ENCODE results near the gene MIXL1. TPM values are rescaled to one million over a fixed set of nuclear protein-coding genes. Genes with fewer than 3 reads are reported as not detected.
"Not testable (repeated sequence)": the region's sequence is repeated elsewhere in the genome, so short reads cannot be mapped to it uniquely, and the experiment has no call there.

The MIXL1 gene
- total and polyA plus RNA-seq, 7 experiments from 2014 or later = not detected

DNA sequence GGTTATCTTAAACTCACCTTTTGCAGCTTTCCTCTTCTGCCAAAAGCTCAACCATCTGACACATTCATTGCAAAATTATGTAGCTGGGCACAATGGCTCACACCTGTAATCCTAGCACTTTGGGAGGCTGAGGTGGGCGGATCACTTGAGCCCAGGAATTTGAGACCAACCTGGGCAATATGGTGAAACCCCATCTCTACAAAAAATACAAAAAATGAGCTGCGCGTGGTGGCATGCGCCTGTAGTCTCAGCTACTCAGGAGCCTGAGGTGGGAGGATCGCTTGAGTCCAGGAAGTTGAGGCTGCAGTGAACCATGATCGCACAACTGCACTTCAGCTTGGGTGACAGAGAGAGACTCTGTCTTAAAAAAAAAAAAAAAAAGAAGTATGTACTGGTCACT is 20.8 kb upstream of the MIXL1 start:
- ATAC-seq = not testable (repeated sequence)

DNA sequence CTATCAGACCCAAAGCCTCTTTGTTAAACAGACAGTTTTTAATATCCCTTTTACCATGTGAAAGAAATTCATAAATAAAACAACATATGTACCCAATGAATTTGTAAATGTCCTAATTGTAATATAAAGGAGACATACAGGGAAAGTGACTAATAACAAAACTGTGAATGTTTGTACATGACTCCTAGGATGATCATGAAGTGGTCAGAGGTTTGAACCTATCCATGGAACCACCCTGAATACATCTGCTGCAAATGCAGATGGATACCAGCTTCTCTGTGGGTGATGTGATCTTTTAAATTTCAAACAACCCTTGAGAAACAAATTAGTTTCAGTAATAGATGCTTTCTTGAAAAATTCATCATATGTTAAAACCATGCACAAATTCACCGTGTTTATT is 20.2 kb upstream of the MIXL1 start:
- Histone ChIP-seq H3K4me3 (ENCODE audit: low read length) (no peak overlapping the region), H3K27ac (ENCODE audit: low read depth, low read length) (no peak overlapping the region), H3K9me3 (ENCODE audit: control insufficient read depth in 2 of 3, low read length in 3 of 3) (no peaks in the 10 kb centered on the region), H3K36me3 (ENCODE audit: control insufficient read depth in 2 of 3, insufficient read depth in 3 of 3, low read length in 3 of 3) (no peaks in the 10 kb centered on the region), H3K27me3 (ENCODE audit: control insufficient read depth in 2 of 2, insufficient read depth in 2 of 2, low read length in 2 of 2) (no peaks in the 10 kb centered on the region), H3K4me1 (ENCODE audit: control insufficient read depth in 2 of 2, insufficient read depth in 2 of 2, low read length in 2 of 2) (no peaks in the 10 kb centered on the region)
- Mint-ChIP-seq H3K4me1 (peaks cover 0 to 3% (median 0%) of the 10 kb centered on the region in 7 donors), H3K4me3 (no peak overlapping the region), H3K36me3 (no peaks in the 10 kb centered on the region), H3K27ac (no peak overlapping the region), H3K9me3 (peaks cover 0 to 2% (median 0%) of the 10 kb centered on the region in 11 donors), H3K27me3 (peaks cover 0 to 22% (median 4%) of the 10 kb centered on the region in 5 donors)
- ATAC-seq (no peak), DNase-seq (no peak)
- intact Hi-C loops (cut with micrococcal nuclease) = loop anchor here in 1 of 2 donors (2.0 kb wide), 1 partner anchor 130 kb away; no protein-coding TSS in a partner anchor
- POLR2A ChIA-PET = no interaction called here
- CTCF ChIA-PET = interaction anchor here (0.6 kb wide), 1 partner anchor 97 kb away, joined by 5 read pairs; no protein-coding TSS in a partner anchor

More for the DNA sequence above, 20.8 kb upstream of the MIXL1 start:
- H3K4me3 Mint-ChIP-seq; DNase-seq; H3K9me3 ChIP-seq (ENCODE audit: control insufficient read depth in 2 of 3, low read length in 3 of 3); H3K27me3 ChIP-seq (ENCODE audit: control insufficient read depth in 2 of 2, insufficient read depth in 2 of 2, low read length in 2 of 2); POLR2A ChIA-PET; H3K4me3 ChIP-seq (ENCODE audit: low read length); H3K9me3 Mint-ChIP-seq; H3K27ac Mint-ChIP-seq; H3K4me1 Mint-ChIP-seq; H3K36me3 ChIP-seq (ENCODE audit: control insufficient read depth in 2 of 3, insufficient read depth in 3 of 3, low read length in 3 of 3); H3K4me1 ChIP-seq (ENCODE audit: control insufficient read depth in 2 of 2, insufficient read depth in 2 of 2, low read length in 2 of 2); H3K27ac ChIP-seq (ENCODE audit: low read depth, low read length); H3K36me3 Mint-ChIP-seq: not testable (repeated sequence)
- H3K27me3 Mint-ChIP-seq = peaks cover 0 to 21% (median 4%) of the 10 kb centered on the region in 5 donors
- CTCF ChIA-PET = interaction anchor here (0.6 to 6.4 kb wide), 2 partner anchors 78 to 97 kb away, joined by 5 to 89 read pairs; no protein-coding TSS in a partner anchor
- intact Hi-C loops (cut with micrococcal nuclease) = loop anchor here in 1 of 2 donors (2.0 kb wide), 1 partner anchor 130 kb away; no protein-coding TSS in a partner anchor

DNA sequence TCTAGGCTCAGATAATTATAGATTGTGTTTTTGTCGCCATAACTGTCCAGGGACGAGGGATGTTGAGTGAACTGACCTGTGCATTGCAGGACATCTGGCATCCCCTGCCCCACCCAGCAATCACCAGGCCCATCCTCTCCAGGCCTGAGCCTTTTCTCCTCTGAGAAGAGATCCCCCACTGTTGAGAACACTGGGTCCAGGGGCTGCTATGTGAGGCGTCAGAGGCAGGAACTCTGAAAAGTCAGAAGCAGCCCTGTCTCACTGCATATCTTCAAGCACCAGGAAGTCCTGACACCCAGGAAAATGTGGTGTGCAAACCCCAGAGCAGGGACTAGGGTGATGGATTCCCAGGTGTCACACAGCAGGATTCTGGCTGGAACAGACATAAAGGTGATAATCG is 19.8 kb upstream of the MIXL1 start:
- Histone ChIP-seq H3K36me3 (ENCODE audit: control insufficient read depth in 2 of 3, insufficient read depth in 3 of 3, low read length in 3 of 3) (no peaks in the 10 kb centered on the region), H3K27ac (ENCODE audit: low read depth, low read length) (no peak overlapping the region), H3K9me3 (ENCODE audit: control insufficient read depth in 2 of 3, low read length in 3 of 3) (no peaks in the 10 kb centered on the region), H3K4me1 (ENCODE audit: control insufficient read depth in 2 of 2, insufficient read depth in 2 of 2, low read length in 2 of 2) (no peaks in the 10 kb centered on the region), H3K27me3 (ENCODE audit: control insufficient read depth in 2 of 2, insufficient read depth in 2 of 2, low read length in 2 of 2) (no peaks in the 10 kb centered on the region), H3K4me3 (ENCODE audit: low read length) (no peak overlapping the region)
- CTCF ChIA-PET = no interaction called here
- Mint-ChIP-seq H3K27me3 (peaks cover 0 to 25% (median 4%) of the 10 kb centered on the region in 5 donors), H3K9me3 (peaks cover 0 to 2% (median 0%) of the 10 kb centered on the region in 11 donors), H3K36me3 (no peaks in the 10 kb centered on the region), H3K27ac (peak overlapping the region in 1 of 9 donors; percentile 26), H3K4me3 (no peak overlapping the region), H3K4me1 (peaks cover 0 to 3% (median 0%) of the 10 kb centered on the region in 7 donors)
- intact Hi-C loops (cut with micrococcal nuclease) = loop anchor here in 1 of 2 donors (2.0 kb wide), 1 partner anchor 129 kb away; no protein-coding TSS in a partner anchor
- DNase-seq = no peak
- POLR2A ChIA-PET = no interaction called here
- ATAC-seq = no peak

DNA sequence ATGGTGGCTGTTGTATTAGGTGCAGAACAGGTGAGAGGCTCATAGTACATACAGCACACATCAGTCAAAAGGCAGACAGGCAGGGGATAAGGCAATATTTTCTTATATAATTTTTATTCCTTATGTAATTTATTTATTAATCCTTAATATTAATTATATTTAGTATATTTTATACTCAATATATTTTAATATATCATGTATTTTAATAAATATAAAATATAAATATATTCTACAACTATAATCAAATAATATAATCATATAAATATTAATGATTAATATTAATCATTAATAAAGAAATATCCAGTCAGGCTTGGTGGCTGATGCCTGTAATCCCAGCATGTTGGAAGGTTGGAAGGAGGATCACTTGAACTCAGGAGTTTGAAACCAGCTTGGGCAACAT is 19.3 kb upstream of the MIXL1 start:
- Mint-ChIP-seq H3K27ac (no peak overlapping the region), H3K4me1 (peaks cover 0 to 3% (median 0%) of the 10 kb centered on the region in 7 donors), H3K36me3 (no peaks in the 10 kb centered on the region), H3K4me3 (no peak overlapping the region), H3K9me3 (peaks cover 0 to 2% (median 0%) of the 10 kb centered on the region in 11 donors), H3K27me3 (peaks cover 0 to 25% (median 4%) of the 10 kb centered on the region in 5 donors)
- ChIA-PET POLR2A (interaction anchor here (0.6 kb wide), 1 partner anchor 24 kb away, joined by 3 read pairs; no protein-coding TSS in a partner anchor), CTCF (interaction anchor here (0.7 kb wide), 1 partner anchor 52 kb away, joined by 3 read pairs; no protein-coding TSS in a partner anchor)
- DNase-seq (no peak), ATAC-seq (no peak)
- Histone ChIP-seq H3K36me3 (ENCODE audit: control insufficient read depth in 2 of 3, insufficient read depth in 3 of 3, low read length in 3 of 3) (no peaks in the 10 kb centered on the region), H3K4me3 (ENCODE audit: low read length) (no peak overlapping the region), H3K27me3 (ENCODE audit: control insufficient read depth in 2 of 2, insufficient read depth in 2 of 2, low read length in 2 of 2) (no peaks in the 10 kb centered on the region), H3K27ac (ENCODE audit: low read depth, low read length) (no peak overlapping the region), H3K4me1 (ENCODE audit: control insufficient read depth in 2 of 2, insufficient read depth in 2 of 2, low read length in 2 of 2) (no peaks in the 10 kb centered on the region), H3K9me3 (ENCODE audit: control insufficient read depth in 2 of 3, low read length in 3 of 3) (no peaks in the 10 kb centered on the region)
- intact Hi-C loops (cut with micrococcal nuclease) = no loop called here

DNA sequence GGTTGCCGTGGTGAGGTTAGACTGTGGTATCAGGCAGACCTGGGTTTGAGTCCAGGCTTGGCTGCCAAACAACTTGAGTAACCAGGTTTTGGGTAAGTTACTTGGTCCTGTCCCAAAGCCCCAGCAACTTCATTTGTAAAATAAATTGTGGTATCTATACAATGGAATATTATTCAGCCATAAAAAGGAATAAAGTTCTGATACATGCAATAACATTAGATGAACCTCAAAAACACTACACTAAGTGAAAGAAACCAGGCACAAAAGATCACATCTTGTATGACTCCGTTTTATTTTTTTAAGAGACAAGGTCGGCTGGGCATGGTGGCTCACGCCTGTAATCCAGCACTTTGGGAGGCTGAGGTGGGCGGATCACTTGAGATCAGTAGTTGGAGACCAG is 16.4 kb upstream of the MIXL1 start:
- Histone ChIP-seq H3K36me3 (ENCODE audit: control insufficient read depth in 2 of 3, insufficient read depth in 3 of 3, low read length in 3 of 3) (no peaks in the 10 kb centered on the region), H3K27me3 (ENCODE audit: control insufficient read depth in 2 of 2, insufficient read depth in 2 of 2, low read length in 2 of 2) (no peaks in the 10 kb centered on the region), H3K4me1 (ENCODE audit: control insufficient read depth in 2 of 2, insufficient read depth in 2 of 2, low read length in 2 of 2) (no peaks in the 10 kb centered on the region), H3K4me3 (ENCODE audit: low read length) (no peak overlapping the region), H3K27ac (ENCODE audit: low read depth, low read length) (no peak overlapping the region), H3K9me3 (ENCODE audit: control insufficient read depth in 2 of 3, low read length in 3 of 3) (no peaks in the 10 kb centered on the region)
- H3K4me1 Mint-ChIP-seq = peaks cover 0 to 3% (median 0%) of the 10 kb centered on the region in 7 donors
- ATAC-seq = no peak
- POLR2A ChIA-PET = no interaction called here
- CTCF ChIA-PET = no interaction called here
- peaks cover 0 to 2% (median 0%) of the 10 kb centered on the region in 11 donors for H3K9me3 Mint-ChIP-seq
- no peak for DNase-seq
- H3K27me3 Mint-ChIP-seq = peaks cover 0 to 12% (median 4%) of the 10 kb centered on the region in 5 donors
- intact Hi-C loops (cut with micrococcal nuclease) = no loop called here
- no peak overlapping the region for H3K27ac Mint-ChIP-seq
- H3K36me3 Mint-ChIP-seq = no peaks in the 10 kb centered on the region
- no peak overlapping the region for H3K4me3 Mint-ChIP-seq

DNA sequence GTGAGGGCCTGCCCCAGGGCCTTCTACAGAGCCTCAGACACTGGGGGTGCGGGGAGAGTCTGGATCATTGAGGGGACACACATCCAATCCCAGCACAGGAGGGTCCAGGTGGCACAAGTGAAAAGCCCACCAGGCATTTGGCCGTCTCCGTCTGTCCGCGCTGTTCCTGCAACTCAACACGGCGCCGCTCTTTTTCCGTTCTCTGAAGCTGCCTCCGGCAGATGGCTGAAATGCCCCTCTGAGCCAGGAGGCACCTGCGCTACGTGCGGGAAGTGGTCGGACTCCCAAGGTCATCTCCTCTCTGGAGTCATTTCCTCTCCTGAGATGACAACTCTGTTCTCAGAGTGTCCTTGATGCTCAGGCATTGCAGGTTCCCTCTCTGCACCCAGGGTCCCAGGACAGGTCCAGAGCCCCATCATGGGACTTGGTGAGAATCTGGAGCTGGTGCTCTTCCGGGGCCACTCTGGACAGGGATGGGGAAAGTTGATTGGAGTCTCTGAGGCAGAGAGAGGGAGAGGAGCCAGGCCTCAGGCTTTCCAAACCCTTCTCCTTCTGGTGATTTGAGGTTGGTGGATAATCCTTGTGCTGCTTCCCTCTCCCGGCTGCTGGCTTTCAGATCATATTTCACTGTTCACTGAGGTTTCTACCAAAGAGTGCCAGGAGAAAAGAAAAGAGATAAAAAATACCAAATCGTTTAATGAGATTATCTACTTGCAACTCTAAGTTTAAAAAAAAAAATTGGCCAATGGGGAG is 14.0 kb upstream of the MIXL1 start:
- Mint-ChIP-seq H3K27ac (no peak overlapping the region), H3K27me3 (peaks cover 0 to 7% (median 0%) of the 10 kb centered on the region in 5 donors), H3K9me3 (peaks cover 0 to 2% (median 0%) of the 10 kb centered on the region in 11 donors), H3K4me3 (no peak overlapping the region), H3K36me3 (no peaks in the 10 kb centered on the region), H3K4me1 (no peaks in the 10 kb centered on the region)
- Histone ChIP-seq H3K27ac (ENCODE audit: low read depth, low read length) (no peak overlapping the region), H3K9me3 (ENCODE audit: control insufficient read depth in 2 of 3, low read length in 3 of 3) (no peaks in the 10 kb centered on the region), H3K27me3 (ENCODE audit: control insufficient read depth in 2 of 2, insufficient read depth in 2 of 2, low read length in 2 of 2) (no peaks in the 10 kb centered on the region), H3K36me3 (ENCODE audit: control insufficient read depth in 2 of 3, insufficient read depth in 3 of 3, low read length in 3 of 3) (no peaks in the 10 kb centered on the region), H3K4me1 (ENCODE audit: control insufficient read depth in 2 of 2, insufficient read depth in 2 of 2, low read length in 2 of 2) (no peaks in the 10 kb centered on the region), H3K4me3 (ENCODE audit: low read length) (no peak overlapping the region)
- ChIA-PET POLR2A (no interaction called here), CTCF (no interaction called here)
- DNase-seq = no peak
- no peak for ATAC-seq
- intact Hi-C loops (cut with micrococcal nuclease) = no loop called here

All from naive thymus-derived CD4-positive, alpha-beta T cell (primary cell).